ENCODE results near the gene CUBN.
A peak's percentile ranks its signal among the peaks of the same experiment; 100 is the strongest.

CUBN gene

GRCh38 chr10:17129741-17130140 is at the start of gene CUBN:
CUBN (minus strand) TSS chr10:17129811; CDS start chr10:17129765, 46 bp downstream.
- DNase-seq, result no peak

DNA sequence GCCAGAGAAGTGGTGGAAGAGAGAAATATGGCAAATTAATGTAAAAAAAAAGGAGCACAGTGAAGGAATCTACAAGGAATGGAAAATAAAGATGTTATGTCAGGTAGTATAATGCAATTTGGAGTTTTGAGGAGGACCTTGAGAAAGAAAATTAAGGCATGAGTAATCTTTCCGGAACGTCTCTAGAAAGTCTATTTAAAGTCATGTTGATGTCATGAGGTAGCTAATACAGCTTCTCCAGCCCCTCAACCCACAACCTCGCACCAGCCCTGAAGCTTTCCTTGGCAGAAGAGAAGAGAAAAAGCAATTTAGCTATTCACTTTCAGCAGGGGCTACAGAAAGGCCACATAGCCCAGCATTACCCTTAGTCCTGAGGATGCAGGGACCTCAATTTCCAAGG is 49.4 kb upstream of the CUBN start:
- DNase-seq, result peak; percentile 28

DNA sequence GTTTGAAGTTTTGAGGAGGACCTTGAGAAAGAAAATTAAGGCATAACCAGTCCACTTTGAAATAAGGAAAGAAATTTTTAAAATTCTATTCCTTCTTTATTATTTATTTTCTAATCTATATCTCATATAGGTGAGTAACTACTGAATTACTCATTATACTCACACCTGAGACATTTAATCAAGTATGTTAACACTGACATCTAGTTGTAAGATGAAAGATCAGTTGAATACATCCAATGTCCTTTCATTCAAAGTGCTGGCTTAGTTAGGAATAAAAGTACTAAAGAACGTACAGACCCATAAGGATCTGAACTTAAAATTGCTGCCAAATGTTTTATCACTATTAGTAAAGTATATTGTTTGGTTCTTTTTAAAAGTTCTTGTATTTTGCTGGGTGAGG is 48.4 kb upstream of the CUBN start:
- no peak for DNase-seq

- no peak for DNase-seq
Observed at GRCh38 chr10:17177014-17177413, 47.4 kb upstream of the CUBN start.

GRCh38 chr10:17176091-17176490 is 46.5 kb upstream of the CUBN start:
- peak; percentile 67 for DNase-seq

DNA sequence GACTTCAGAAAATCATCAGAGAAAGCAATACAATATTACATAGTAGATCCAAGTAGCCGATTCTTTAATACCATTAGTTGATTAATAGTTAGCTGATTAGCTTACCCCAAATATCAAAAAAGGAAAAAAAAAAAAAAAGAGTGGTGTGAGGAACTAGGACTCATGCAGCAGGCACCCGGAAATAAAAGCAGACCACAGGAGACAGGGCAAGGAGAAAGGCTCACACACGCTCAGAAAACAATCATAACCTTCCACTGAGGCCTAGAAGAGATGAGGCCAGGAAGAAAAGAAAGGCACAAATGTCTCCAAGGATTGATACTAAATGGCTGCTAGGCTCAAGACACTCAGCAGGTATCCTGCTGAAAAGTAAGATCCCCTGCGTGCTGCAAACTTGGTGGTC is 45.9 kb upstream of the CUBN start:
- DNase-seq, result peak; percentile 31

- DNase-seq, result peak; percentile 30
Observed at GRCh38 chr10:17174626-17175025, 45.0 kb upstream of the CUBN start.

- no peak for DNase-seq
Observed at GRCh38 chr10:17171141-17171641, 41.6 kb upstream of the CUBN start.

DNA sequence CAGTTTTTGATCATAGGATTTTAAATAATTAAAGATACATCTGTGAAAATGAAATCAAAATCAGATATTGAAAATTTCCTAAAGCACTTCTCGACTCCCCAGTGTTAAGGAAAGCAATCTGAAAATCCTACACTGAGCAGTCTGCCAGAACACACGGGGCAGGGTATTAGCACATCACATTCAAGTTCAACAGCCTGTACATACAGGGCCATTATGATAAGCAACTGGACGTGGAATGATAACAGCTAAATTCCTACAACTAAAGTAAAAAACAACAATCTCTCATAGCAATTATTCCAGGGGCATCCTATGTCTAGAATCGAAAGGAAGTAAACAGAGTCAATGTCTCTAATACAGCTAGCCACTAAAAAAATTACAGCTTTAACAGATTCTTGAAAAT is 40.2 kb upstream of the CUBN start:
- no peak for DNase-seq

GRCh38 chr10:17166699-17167098 is 37.1 kb upstream of the CUBN start:
- no peak for DNase-seq

- no peak for DNase-seq
Observed at GRCh38 chr10:17162828-17163227, 33.2 kb upstream of the CUBN start.

DNA sequence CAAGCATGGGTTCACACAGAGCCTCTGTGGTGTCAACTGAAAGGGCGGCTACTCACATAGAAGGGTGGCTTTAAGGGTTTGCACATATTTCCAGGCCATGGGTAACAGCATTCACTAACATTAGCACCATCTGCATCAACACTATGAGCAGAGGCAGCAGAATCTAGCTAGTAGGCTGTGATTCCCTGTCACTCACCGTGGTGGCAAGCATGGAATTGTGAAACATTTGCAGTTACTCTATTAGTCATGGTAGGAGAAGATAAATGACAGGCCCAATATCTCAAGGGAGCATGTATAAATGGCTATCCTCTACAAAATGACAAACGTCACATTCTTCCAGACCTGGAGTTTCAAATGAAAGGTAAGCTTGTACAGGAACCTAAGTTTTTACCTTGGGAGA is 32.2 kb upstream of the CUBN start:
- DNase-seq, result peak; percentile 64

GRCh38 chr10:17157024-17157423 is 27.4 kb upstream of the CUBN start:
- no peak for DNase-seq

- DNase-seq, result no peak
Observed at GRCh38 chr10:17155826-17156225, 26.2 kb upstream of the CUBN start.

- no peak for DNase-seq
Observed at GRCh38 chr10:17154116-17154515, 24.5 kb upstream of the CUBN start.

- DNase-seq, result no peak
Observed at GRCh38 chr10:17153321-17153720, 23.7 kb upstream of the CUBN start.

GRCh38 chr10:17151716-17152115 is 22.1 kb upstream of the CUBN start:
- DNase-seq, result no peak

DNA sequence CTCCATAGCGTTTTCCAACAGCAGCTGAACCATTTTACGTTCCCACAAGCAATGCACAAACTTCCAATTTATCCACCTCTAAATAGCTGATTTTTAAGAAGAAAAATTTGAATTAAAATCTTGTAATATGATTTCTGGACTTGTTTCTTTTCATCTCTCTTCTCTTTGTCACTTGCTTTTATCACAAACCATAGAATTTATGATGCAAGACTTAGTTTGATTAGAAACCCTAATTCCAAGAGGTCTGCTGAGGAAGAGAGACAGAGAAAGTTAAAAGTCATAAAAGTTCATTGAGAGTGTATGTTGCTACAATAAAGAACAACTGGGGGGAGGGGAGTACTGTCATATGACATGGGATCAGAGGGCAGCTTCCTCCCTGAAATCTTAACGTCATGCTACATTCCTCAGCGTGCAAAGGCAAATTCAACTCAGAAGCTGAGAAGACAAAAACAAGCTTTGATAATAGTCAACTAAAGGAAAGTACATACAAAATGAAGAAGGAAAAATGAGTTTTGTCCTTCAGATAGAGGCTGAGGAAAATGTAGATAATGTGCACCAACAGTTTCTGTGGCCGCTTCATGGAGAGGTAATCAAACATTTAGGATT is 18.4 kb upstream of the CUBN start:
- peak; percentile 47 for DNase-seq

GRCh38 chr10:17146892-17147291 is 17.3 kb upstream of the CUBN start:
- no peak for DNase-seq

- no peak for DNase-seq
Observed at GRCh38 chr10:17145239-17145638, 15.6 kb upstream of the CUBN start.

- DNase-seq, result peak; percentile 69
Observed at GRCh38 chr10:17144757-17145156, 15.1 kb upstream of the CUBN start.

- DNase-seq, result no peak
Observed at GRCh38 chr10:17144032-17144431, 14.4 kb upstream of the CUBN start.

GRCh38 chr10:17143055-17143690 is 13.6 kb upstream of the CUBN start:
- DNase-seq, result no peak

DNA sequence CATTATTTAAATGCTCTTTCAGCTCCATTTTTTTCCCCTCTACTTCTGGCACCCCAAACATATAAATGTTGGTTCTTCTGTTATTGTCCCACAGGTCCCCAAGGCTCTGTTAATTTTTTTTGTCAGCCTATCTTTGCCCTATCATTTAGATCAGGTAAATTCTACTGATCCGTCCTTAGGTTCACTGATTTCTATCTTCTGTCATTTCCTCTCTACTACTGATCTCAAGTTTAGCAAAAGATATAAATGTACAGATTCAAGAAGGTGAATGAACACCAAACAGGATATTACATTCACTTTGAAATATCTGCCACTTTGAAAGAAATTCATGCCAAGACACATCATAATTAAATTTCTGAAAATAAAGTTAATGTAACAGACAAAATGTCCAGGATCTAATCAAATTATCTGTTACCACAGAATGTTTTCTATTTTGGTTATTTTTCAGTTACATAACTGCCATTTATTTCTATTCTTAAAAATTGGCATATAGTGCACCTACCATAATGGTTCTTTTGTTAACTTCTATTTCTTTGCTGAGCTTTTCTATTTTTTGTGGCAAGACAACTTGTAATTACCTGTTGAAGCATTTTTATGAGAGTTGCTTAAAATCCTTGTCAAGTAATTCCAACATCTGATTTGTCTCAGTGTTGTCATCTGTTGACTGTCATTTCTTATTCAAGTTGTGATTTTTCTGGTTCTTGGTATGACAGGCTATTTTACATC is 12.1 kb upstream of the CUBN start:
- DNase-seq, result no peak

Measured in inflammatory macrophage treated with lipopolysaccharide for 4 hours (primary cell).